T-helper 2 cell treated with Interferon-gamma antibody and Interleukin-4, amounts not matched to agents 5 μg/mL and 100 μg/mL, for 36 hours (primary cell): ENCODE results near the gene C10orf90.

ENCODE experiments used
- DNase-seq: peaks from one replicate; pipeline ENCODE4 v3.0.0; 2021; ENCODE audit warnings: low spot score
- H3K27ac Mint-ChIP-seq: one replicate; pipeline ENCODE4 v1.8.0; 2021; ENCODE audit warnings: mild to moderate bottlenecking, mixed read lengths
- H3K27me3 Mint-ChIP-seq: one replicate; pipeline ENCODE4 v1.8.0; 2021; ENCODE audit warnings: low read depth, mixed read lengths
- H3K36me3 Mint-ChIP-seq: one replicate; pipeline ENCODE4 v1.8.0; 2021; ENCODE audit warnings: low read depth, mixed read lengths
- H3K4me1 Mint-ChIP-seq: one replicate; pipeline ENCODE4 v1.8.0; 2021; ENCODE audit warnings: low read depth, mixed read lengths
- H3K4me3 Mint-ChIP-seq: one replicate; pipeline ENCODE4 v1.8.0; 2022; ENCODE audit warnings: mild to moderate bottlenecking, moderate library complexity, mixed read lengths
- H3K9me3 Mint-ChIP-seq: one replicate; pipeline ENCODE4 v1.8.0; 2021; ENCODE audit warnings: mixed read lengths

Gene C10orf90

GRCh38 chr10:126634911-126635310 is 35.6 kb downstream of the C10orf90 start:
- H3K27me3 Mint-ChIP-seq: no peaks in the 10 kb centered on the region

GRCh38 chr10:126634347-126634746 is 36.1 kb downstream of the C10orf90 start:
- H3K27me3 Mint-ChIP-seq: no peaks in the 10 kb centered on the region
- H3K27ac Mint-ChIP-seq: no peak overlapping the region
- H3K36me3 Mint-ChIP-seq: no peaks in the 10 kb centered on the region

More at GRCh38 chr10:126634911-126635310, 35.6 kb downstream of the C10orf90 start:
- Mint-ChIP-seq H3K9me3 (no peaks in the 10 kb centered on the region), H3K4me3 (no peak overlapping the region), H3K4me1 (no peaks in the 10 kb centered on the region), H3K36me3 (no peaks in the 10 kb centered on the region), H3K27ac (no peak overlapping the region)
- no peak for DNase-seq

GRCh38 chr10:126632705-126633104 is 37.8 kb downstream of the C10orf90 start:
- Mint-ChIP-seq H3K27ac (no peak overlapping the region), H3K27me3 (no peaks in the 10 kb centered on the region)
- DNase-seq: no peak

More at GRCh38 chr10:126634347-126634746, 36.1 kb downstream of the C10orf90 start:
- H3K9me3 Mint-ChIP-seq: no peaks in the 10 kb centered on the region
- no peak overlapping the region for H3K4me3 Mint-ChIP-seq
- no peak for DNase-seq
- no peaks in the 10 kb centered on the region for H3K4me1 Mint-ChIP-seq

GRCh38 chr10:126629925-126630624 is 40.4 kb downstream of the C10orf90 start:
- no peak for DNase-seq
- H3K27ac Mint-ChIP-seq: no peak overlapping the region
- no peaks in the 10 kb centered on the region for H3K27me3 Mint-ChIP-seq
- no peaks in the 10 kb centered on the region for H3K36me3 Mint-ChIP-seq
- no peak overlapping the region for H3K4me3 Mint-ChIP-seq
- H3K9me3 Mint-ChIP-seq: no peaks in the 10 kb centered on the region
- H3K4me1 Mint-ChIP-seq: no peaks in the 10 kb centered on the region

More at GRCh38 chr10:126632705-126633104, 37.8 kb downstream of the C10orf90 start:
- H3K4me3 Mint-ChIP-seq: no peak overlapping the region
- H3K36me3 Mint-ChIP-seq: no peaks in the 10 kb centered on the region
- H3K9me3 Mint-ChIP-seq: no peaks in the 10 kb centered on the region
- no peaks in the 10 kb centered on the region for H3K4me1 Mint-ChIP-seq

DNA sequence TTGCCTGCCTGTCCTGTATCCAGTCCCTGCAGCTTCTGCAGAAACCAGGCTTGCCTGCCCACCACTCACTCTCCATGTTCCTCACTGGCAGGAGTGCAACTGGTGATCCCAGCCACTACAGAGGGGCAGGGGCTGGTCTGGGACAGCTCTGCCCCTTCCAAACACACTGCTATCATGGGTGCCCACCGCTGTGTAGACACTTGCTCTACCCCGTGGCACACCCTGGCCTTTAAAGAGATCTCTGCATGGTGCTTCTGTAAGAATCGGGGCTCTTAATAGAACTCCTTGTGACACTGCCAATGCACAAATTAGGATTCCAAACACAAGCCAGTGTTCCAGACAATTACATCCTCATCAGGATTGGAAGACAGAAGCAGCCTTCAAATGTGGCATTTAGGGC is 41.7 kb downstream of the C10orf90 start:
- no peaks in the 10 kb centered on the region for H3K4me1 Mint-ChIP-seq
- no peak overlapping the region for H3K4me3 Mint-ChIP-seq
- DNase-seq: no peak
- H3K9me3 Mint-ChIP-seq: no peaks in the 10 kb centered on the region
- no peaks in the 10 kb centered on the region for H3K36me3 Mint-ChIP-seq
- H3K27ac Mint-ChIP-seq: no peak overlapping the region
- no peaks in the 10 kb centered on the region for H3K27me3 Mint-ChIP-seq

DNA sequence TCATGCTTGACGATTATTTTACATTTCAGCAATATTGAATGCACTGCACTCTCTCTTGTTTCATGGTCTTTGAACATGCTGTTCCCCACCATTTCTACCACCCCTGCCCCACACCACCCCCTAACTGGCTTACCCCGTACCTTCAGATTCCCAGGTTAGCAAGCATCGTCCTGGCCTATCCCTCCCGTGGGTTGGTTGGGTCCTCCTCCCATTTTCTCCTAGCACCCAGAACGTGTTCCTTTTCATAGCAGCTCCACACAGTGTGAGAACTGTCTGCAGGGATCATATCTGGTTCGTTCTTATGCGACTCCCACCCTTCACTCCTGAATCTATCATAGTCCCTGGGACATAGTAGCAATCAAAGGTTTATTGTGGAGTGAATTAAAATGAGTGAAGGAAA is 48.6 kb downstream of the C10orf90 start:
- no peaks in the 10 kb centered on the region for H3K9me3 Mint-ChIP-seq
- H3K36me3 Mint-ChIP-seq: no peaks in the 10 kb centered on the region
- no peaks in the 10 kb centered on the region for H3K4me1 Mint-ChIP-seq
- no peak for DNase-seq
- H3K27ac Mint-ChIP-seq: no peak overlapping the region
- no peak overlapping the region for H3K4me3 Mint-ChIP-seq
- no peaks in the 10 kb centered on the region for H3K27me3 Mint-ChIP-seq

DNA sequence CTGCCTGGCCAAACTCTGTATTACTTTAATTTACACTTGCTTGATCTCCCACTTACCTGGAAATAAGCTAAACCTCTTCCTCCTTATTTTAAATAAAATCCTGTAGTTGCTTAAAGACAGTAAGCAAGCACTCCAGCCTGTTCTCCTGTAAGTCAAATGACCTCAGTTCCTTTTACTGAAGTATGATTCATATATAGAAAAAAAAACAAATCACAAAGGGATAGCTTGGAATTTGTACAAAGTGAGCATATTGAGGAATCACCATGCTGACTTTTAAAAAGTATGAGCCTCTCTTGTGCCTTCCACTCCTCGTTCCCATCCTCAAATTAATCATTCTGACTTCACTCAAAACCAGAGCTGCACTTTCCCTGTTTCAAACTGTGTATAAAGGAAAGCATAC is 52.0 kb downstream of the C10orf90 start:
- Mint-ChIP-seq H3K9me3 (no peaks in the 10 kb centered on the region), H3K27ac (no peak overlapping the region), H3K4me3 (no peak overlapping the region), H3K36me3 (no peaks in the 10 kb centered on the region), H3K27me3 (no peaks in the 10 kb centered on the region), H3K4me1 (no peaks in the 10 kb centered on the region)
- DNase-seq: no peak

DNA sequence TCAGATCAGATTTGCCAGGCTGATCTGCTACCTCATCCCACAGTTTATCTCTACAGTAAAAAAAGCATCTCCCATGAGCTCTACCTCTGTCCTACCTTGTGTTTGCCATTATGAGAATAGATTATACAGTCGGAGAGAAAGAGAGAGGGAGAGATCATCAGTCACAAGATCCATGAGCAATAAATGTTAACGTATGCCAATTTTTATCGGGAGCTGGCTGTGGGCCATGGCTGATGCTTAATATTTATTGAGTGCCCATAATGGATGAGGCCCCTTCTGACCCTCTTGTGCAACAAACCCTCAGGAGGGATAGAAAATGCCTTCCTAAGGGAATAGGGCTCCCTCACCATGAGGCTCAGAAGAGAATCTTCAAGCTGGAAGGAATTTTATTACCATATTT is 52.8 kb downstream of the C10orf90 start:
- Mint-ChIP-seq H3K36me3 (no peaks in the 10 kb centered on the region), H3K4me1 (no peaks in the 10 kb centered on the region), H3K9me3 (no peaks in the 10 kb centered on the region), H3K4me3 (no peak overlapping the region), H3K27me3 (no peaks in the 10 kb centered on the region), H3K27ac (no peak overlapping the region)
- DNase-seq: no peak

GRCh38 chr10:126617208-126617607 is 53.3 kb downstream of the C10orf90 start:
- DNase-seq: no peak
- H3K9me3 Mint-ChIP-seq: no peaks in the 10 kb centered on the region
- H3K27me3 Mint-ChIP-seq: no peaks in the 10 kb centered on the region
- H3K4me1 Mint-ChIP-seq: no peaks in the 10 kb centered on the region
- H3K27ac Mint-ChIP-seq: no peak overlapping the region
- no peaks in the 10 kb centered on the region for H3K36me3 Mint-ChIP-seq
- H3K4me3 Mint-ChIP-seq: no peak overlapping the region

- H3K27me3 Mint-ChIP-seq: no peaks in the 10 kb centered on the region
- H3K4me1 Mint-ChIP-seq: no peaks in the 10 kb centered on the region
- H3K4me3 Mint-ChIP-seq: no peak overlapping the region
- H3K27ac Mint-ChIP-seq: no peak overlapping the region
- no peaks in the 10 kb centered on the region for H3K36me3 Mint-ChIP-seq
- no peaks in the 10 kb centered on the region for H3K9me3 Mint-ChIP-seq
- DNase-seq: no peak
These were observed 53.8 kb downstream of the C10orf90 start for GRCh38 chr10:126616737-126617136.

DNA sequence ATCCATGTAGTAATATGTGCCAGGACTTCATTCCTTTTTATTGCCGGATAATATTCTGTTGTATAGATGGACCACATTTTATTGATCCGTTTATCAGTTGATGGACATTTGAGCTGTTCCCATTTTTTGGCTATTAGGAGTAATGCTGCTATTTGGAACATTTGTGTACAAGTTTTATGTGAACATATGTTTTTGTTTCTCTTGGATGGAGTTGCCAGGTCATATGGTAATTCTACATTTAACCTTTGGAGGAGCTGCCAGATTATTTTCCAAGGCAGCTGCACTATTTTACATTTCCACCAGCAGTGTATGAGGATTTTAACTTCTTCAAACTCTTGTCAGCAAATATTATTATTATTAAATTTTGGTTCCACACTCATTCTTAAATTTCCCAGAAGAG is 59.2 kb downstream of the C10orf90 start:
- H3K27ac Mint-ChIP-seq: no peak overlapping the region
- DNase-seq: no peak
- no peaks in the 10 kb centered on the region for H3K36me3 Mint-ChIP-seq
- no peaks in the 10 kb centered on the region for H3K9me3 Mint-ChIP-seq
- no peaks in the 10 kb centered on the region for H3K27me3 Mint-ChIP-seq
- no peak overlapping the region for H3K4me3 Mint-ChIP-seq
- H3K4me1 Mint-ChIP-seq: no peaks in the 10 kb centered on the region

- no peak for DNase-seq
- H3K27me3 Mint-ChIP-seq: no peaks in the 10 kb centered on the region
- no peak overlapping the region for H3K4me3 Mint-ChIP-seq
These were observed 60.9 kb downstream of the C10orf90 start for GRCh38 chr10:126609566-126609965.

GRCh38 chr10:126599949-126600682 is 70.4 kb downstream of the C10orf90 start:
- H3K9me3 Mint-ChIP-seq: no peaks in the 10 kb centered on the region
- no peak overlapping the region for H3K27ac Mint-ChIP-seq
- no peaks in the 10 kb centered on the region for H3K36me3 Mint-ChIP-seq
- DNase-seq: no peak
- no peak overlapping the region for H3K4me3 Mint-ChIP-seq
- H3K4me1 Mint-ChIP-seq: no peaks in the 10 kb centered on the region
- H3K27me3 Mint-ChIP-seq: no peaks in the 10 kb centered on the region

More at GRCh38 chr10:126609566-126609965, 60.9 kb downstream of the C10orf90 start:
- Mint-ChIP-seq H3K36me3 (no peaks in the 10 kb centered on the region), H3K4me1 (no peaks in the 10 kb centered on the region), H3K9me3 (no peaks in the 10 kb centered on the region), H3K27ac (no peak overlapping the region)

DNA sequence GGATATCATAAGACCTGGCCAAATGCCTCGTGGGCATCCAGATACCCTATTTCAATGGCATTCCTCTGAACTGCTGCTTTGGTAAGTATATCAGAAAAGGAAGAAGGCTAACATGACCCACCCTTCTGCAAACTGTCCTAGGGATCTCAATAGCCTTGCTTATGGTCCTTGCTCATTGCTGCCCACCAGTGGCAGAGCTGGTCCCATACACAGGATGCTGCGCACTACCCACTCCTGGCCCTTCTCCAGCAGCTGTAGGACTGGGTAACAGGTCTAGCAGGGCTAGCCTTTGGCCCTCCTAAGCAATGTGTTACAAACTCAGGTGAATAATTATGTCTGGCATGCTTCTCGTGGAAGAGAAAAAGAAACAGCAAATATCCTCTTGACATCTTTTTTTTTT is 72.5 kb downstream of the C10orf90 start:
- Mint-ChIP-seq H3K4me3 (no peak overlapping the region), H3K4me1 (no peaks in the 10 kb centered on the region), H3K27ac (no peak overlapping the region), H3K27me3 (no peaks in the 10 kb centered on the region), H3K9me3 (no peaks in the 10 kb centered on the region), H3K36me3 (no peaks in the 10 kb centered on the region)
- DNase-seq: no peak
